ENCODE measurements around the gene XPR1.
"Not testable (repeated sequence)": the region's sequence is repeated elsewhere in the genome, so short reads cannot be mapped to it uniquely, and the experiment has no call there.

The XPR1 gene

DNA sequence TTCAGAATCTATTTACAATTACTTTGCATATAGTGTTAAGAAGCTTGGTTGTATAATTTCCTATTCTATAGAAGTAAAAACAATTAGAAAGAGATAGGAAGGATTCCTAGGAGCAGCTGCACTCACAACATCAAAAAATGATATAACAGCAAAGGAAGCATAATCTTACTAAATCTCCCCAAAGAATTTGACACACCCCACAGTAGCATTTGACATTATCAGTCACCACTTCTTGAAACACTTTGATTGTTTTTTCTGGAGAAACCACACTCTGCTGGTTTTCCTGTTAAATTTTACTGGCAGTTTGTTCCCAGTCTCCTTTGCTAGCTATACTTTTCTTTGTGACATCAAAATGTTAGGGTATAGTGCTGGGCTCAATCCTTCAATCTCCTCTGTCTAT lies 180.1 kb downstream of the XPR1 start:
- H3K4me1 Mint-ChIP-seq = peaks cover 19% of the 10 kb centered on the region
- H3K27me3 Mint-ChIP-seq (ENCODE audit: low read depth, poor library complexity) = no peaks in the 10 kb centered on the region
- peaks cover 6% of the 10 kb centered on the region for H3K9me3 Mint-ChIP-seq
- no peak for DNase-seq
- no peak overlapping the region for H3K27ac Mint-ChIP-seq
- no peak overlapping the region for H3K4me3 Mint-ChIP-seq
- H3K36me3 Mint-ChIP-seq (ENCODE audit: low read depth) = peaks cover 49% of the 10 kb centered on the region
- TF ChIP-seq, protein P1, sequence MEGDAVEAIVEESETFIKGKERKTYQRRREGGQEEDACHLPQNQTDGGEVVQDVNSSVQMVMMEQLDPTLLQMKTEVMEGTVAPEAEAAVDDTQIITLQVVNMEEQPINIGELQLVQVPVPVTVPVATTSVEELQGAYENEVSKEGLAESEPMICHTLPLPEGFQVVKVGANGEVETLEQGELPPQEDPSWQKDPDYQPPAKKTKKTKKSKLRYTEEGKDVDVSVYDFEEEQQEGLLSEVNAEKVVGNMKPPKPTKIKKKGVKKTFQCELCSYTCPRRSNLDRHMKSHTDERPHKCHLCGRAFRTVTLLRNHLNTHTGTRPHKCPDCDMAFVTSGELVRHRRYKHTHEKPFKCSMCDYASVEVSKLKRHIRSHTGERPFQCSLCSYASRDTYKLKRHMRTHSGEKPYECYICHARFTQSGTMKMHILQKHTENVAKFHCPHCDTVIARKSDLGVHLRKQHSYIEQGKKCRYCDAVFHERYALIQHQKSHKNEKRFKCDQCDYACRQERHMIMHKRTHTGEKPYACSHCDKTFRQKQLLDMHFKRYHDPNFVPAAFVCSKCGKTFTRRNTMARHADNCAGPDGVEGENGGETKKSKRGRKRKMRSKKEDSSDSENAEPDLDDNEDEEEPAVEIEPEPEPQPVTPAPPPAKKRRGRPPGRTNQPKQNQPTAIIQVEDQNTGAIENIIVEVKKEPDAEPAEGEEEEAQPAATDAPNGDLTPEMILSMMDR (IDR thresholded peaks at IDR 0.05) = no peak

DNA sequence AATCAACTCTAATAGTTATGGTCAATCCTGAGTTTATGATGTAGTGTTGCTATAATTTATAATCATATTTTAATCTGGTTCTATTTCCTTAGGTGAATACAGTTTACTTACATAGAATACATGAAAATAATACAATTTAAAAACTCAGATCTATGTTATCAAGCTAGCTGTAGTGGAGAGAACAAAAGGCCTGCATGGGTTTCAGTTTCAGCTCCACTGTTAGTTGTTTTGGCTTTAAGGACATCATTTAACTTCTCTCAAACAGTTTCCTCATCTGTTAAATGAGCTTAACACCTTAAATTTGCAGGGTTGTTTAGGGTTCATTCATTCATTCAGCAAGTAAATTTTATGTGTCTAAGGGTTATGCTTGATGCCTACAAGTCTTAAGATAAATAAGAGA lies 182.4 kb downstream of the XPR1 start:
- Mint-ChIP-seq H3K27ac (no peak overlapping the region), H3K36me3 (ENCODE audit: low read depth) (peaks cover 26% of the 10 kb centered on the region), H3K9me3 (no peaks in the 10 kb centered on the region), H3K27me3 (ENCODE audit: low read depth, poor library complexity) (no peaks in the 10 kb centered on the region), H3K4me3 (no peak overlapping the region), H3K4me1 (peaks cover 19% of the 10 kb centered on the region)
- no peak for DNase-seq
- TF ChIP-seq, protein P1 (IDR thresholded peaks at IDR 0.05) = no peak

DNA sequence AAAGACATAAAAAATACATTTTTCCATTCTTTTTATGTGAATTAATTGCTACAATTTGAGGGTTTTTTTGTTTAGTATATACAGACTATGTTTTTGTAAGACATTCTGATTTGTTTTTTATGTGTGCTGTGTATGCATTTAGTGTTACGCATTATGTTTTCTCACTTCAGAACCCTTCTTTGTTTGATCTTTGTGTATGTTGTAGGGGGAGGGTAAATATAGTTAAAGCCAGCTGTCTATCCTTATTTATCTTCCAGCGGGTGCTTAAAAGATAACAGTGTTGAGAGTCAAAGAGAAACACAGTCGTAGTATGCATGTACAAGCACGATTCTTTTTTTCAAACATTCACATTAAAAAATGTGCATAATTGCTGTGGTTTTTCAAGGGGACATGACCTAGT lies 183.4 kb downstream of the XPR1 start:
- Mint-ChIP-seq H3K36me3 (ENCODE audit: low read depth) (peaks cover 27% of the 10 kb centered on the region), H3K9me3 (peaks cover 2% of the 10 kb centered on the region), H3K4me3 (no peak overlapping the region), H3K27ac (no peak overlapping the region), H3K27me3 (ENCODE audit: low read depth, poor library complexity) (no peaks in the 10 kb centered on the region), H3K4me1 (peaks cover 19% of the 10 kb centered on the region)
- no peak for DNase-seq
- TF ChIP-seq, protein P1 (IDR thresholded peaks at IDR 0.05) = no peak

DNA sequence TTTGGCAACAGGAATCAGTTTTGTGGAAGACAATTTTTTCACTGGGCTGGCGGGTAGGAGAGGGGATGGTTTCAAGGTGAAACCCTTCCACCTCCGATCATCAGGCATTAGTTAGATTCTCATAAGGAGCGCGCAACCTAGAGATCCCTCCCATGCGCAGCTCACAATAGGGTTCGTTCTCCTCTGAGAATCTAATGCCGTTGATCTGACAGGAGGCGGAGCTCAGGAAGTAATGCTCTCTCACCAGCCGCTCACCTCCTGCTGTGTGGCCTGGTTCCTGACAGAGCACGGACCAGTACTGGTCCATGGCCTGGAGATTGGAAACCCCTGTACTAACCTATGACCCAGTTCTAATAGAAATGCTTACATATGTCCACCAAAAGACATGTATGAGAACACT lies 184.3 kb downstream of the XPR1 start:
- Mint-ChIP-seq H3K4me1 (peaks cover 19% of the 10 kb centered on the region), H3K27ac (no peak overlapping the region), H3K36me3 (ENCODE audit: low read depth) (peaks cover 37% of the 10 kb centered on the region), H3K4me3 (no peak overlapping the region), H3K9me3 (peaks cover 11% of the 10 kb centered on the region), H3K27me3 (ENCODE audit: low read depth, poor library complexity) (no peaks in the 10 kb centered on the region)
- TF ChIP-seq, protein P1 (IDR thresholded peaks at IDR 0.05) = no peak
- DNase-seq = no peak

DNA sequence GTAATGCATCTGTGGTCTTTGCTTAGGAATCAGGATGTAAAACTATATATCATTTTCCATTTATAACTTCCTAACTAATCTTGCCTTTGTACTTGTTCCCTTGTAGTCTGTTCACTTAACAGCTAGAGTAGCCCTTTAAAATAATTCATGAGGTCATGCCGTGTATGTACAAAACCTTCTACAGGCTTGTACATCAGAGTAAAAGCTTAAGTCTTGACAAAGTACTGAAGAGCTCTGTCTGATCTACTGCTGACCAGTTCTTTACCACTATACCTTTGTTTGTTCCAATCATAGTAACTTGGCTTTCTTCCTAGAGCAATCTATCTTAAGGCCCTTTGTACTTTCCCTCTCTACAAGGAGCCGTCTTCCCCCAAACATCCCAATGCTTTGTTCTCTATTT lies 190.1 kb downstream of the XPR1 start:
- TF ChIP-seq, protein P1 (IDR thresholded peaks at IDR 0.05) = no peak
- H3K9me3 Mint-ChIP-seq = peaks cover 23% of the 10 kb centered on the region

DNA sequence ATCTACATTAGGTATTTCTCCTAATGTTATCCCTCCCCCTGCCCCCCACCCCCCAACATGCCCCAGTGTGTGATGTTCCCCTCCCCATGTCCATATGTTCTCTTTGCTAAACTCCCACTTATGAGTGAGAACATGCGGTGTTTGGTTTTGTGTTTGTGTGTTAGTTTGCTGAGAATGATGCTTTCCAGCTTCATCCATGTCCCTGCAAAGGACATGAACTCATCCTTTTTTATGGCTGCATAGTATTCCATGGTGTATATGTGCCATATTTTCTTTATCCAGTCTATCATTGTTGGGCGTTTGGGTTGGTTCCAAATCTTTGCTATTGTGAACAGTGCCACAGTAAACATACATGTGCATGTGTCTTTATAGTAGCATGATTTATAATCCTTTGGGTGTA lies 199.7 kb downstream of the XPR1 start:
- not testable (repeated sequence) for H3K27me3 Mint-ChIP-seq (ENCODE audit: low read depth, poor library complexity); H3K4me1 Mint-ChIP-seq; H3K4me3 Mint-ChIP-seq; DNase-seq; H3K27ac Mint-ChIP-seq
- Mint-ChIP-seq H3K36me3 (ENCODE audit: low read depth) (peaks cover 56% of the 10 kb centered on the region), H3K9me3 (peaks cover 36% of the 10 kb centered on the region)

More for the DNA sequence above, 190.1 kb downstream of the XPR1 start:
- Mint-ChIP-seq H3K27me3 (ENCODE audit: low read depth, poor library complexity) (no peaks in the 10 kb centered on the region), H3K4me3 (no peak overlapping the region), H3K4me1 (no peaks in the 10 kb centered on the region), H3K36me3 (ENCODE audit: low read depth) (peaks cover 38% of the 10 kb centered on the region), H3K27ac (no peak overlapping the region)
- DNase-seq = no peak

DNA sequence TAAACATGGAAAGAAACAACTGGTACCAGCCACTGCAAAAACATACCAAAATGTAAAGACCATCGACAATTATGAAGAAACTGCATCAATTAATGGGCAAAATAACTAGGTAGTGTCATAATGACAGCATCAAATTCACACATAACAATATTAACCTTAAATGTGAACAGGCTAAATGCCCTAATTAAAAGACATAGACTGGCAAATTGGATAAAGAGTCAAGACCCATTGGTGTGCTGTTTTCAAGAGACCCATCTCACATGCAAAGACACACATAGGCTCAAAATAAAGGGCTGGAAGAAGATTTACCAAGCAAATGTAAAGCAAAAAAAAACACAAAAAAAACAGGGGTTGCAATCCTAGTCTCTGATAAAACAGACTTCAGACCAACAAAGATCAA lies 201.4 kb downstream of the XPR1 start:
- not testable (repeated sequence) for H3K27ac Mint-ChIP-seq; DNase-seq; H3K4me3 Mint-ChIP-seq; H3K27me3 Mint-ChIP-seq (ENCODE audit: low read depth, poor library complexity); H3K4me1 Mint-ChIP-seq
- Mint-ChIP-seq H3K36me3 (ENCODE audit: low read depth) (peaks cover 66% of the 10 kb centered on the region), H3K9me3 (peaks cover 36% of the 10 kb centered on the region)
